ENCODE data around the gene PPP1R17.

The PPP1R17 gene

DNA sequence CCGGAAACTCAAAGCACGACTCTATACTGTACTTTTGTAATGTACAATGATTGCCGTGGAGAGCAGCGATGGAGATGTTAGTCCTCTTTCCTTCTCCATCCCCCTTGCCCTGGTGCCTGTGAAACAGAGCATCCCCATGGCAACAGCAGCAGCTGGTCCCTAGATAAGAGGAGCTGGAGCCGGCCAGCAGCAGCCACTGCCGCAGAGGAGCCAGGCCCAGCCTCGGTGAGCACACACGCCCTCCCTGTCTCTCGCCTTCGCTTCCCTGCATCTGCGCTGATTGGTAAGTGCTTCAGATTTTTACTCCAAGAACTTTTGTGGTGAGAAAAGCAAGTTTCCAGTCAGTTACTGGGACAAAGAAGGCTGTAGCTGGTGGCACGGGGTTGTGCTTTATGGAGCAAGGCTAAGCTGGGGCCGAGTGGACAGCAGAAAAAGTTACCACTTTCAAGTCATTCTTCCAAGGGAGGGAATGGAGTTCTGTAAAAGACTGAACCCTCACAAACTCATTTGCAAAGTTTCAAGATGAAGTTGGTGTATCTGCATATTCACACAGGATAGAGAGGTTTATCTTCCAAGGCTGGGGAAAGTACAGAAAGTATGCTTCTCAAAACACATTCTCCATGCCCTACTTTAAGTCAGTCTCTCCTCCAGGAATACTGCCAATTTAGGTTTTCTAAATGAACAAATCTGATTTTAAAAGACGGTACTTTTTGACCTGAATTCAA is at the start of gene PPP1R17:
Gene PPP1R17 (plus strand): TSS at position 192 of the 725 bp plus-strand sequence. CDS start 5,227 bp downstream, outside the sequence.
- DNase-seq (ENCODE audit: low read depth) = no peak

DNA sequence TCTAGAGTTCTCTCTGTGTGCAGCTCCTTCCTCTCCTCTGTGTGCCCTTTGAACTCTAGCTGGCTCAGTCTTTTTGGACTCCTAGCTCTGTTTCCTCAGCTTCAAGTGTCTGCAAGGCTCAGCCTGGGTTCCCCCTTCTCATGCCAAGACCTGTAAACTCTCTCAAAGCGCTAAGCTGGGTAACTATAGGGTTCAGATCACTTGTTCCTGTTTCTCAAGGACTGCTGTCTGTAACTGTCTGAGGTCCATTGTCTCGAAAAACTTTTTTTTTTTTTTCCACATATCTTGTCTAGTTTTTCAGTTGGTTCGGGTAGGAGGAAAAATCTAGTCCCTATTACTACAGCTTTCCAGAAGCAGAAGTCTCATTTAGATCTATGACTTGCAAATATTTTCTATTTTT is 46.6 kb upstream of the PPP1R17 start:
- DNase-seq (ENCODE audit: low read depth) = no peak

DNA sequence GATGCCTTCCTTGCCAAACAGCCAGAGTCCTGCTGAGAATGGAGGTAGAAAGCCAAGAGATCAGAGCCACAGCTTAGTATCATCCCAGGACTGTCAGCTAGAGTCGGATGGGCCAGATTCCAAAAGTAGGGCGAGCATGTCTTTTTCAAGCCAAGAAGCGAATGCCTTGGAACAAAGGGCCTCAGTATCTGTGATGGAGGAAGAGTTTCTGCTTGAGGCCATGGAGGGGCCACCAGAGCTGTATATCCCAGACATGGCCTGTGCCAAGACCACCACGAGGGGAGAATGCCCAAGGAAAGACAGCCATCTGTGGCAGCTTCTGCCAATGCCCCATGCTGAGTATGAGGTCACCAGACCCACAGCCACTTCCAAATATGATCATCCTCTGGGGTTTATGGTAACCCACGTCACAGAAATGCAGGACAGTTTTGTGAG is 44.3 kb upstream of the PPP1R17 start:
- DNase-seq (ENCODE audit: low read depth) = no peak

DNA sequence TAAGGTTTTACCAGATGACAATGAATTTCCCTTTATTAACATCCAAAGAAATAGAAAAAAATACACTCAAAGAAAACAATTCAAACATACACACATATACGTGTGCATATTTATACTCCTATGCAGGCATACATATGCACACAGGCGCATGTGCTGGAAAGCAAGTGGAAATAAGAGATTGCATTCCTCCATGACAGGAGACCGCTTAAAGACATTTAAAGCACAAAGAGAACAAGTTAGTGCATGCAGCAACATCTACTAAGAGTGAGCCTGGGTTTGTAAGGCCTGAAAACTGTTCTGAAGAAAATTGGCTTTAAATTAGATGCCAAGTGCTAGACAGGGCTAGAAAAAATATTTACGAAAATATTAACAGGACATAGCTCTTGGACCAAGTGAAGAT is 40.1 kb upstream of the PPP1R17 start:
- no peak for DNase-seq (ENCODE audit: low read depth)

DNA sequence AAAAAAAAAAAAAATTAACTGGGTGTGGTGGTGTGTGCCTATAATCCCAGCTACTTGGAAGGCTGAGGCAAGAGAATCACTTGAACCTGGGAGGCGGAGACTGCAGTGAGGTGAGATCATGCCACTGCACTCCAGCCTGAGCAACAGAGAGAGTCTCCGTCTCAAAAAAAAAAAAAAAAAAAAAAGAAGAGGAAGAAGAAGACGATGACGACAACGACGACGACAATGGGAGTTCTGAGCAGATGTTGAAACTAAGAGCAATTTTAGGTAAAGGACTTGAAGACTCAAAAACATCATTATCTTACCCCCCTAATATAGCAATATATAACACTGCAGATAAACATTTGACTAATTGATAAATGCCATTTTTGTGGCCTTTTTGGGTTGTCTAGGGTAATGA is 39.5 kb upstream of the PPP1R17 start:
- DNase-seq (ENCODE audit: low read depth) = no peak

DNA sequence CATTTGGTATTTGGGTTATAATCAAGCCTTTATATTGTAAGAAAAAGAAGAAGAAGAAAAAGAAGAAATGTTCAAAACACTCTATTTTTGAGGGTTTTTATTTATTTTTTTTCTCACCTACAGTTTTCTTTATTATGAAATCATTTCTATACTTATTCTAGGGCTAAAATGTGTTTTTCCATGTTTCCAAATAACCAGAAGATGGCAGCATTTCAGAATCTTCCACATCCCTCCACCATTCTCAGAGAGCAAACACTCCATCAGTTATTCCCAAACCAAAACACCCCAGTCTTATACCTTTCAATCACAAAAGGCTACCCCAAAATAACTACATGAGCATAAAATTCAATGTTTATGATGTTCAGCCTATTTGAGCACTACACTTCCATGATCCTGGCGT is 38.7 kb upstream of the PPP1R17 start:
- DNase-seq (ENCODE audit: low read depth) = no peak

DNA sequence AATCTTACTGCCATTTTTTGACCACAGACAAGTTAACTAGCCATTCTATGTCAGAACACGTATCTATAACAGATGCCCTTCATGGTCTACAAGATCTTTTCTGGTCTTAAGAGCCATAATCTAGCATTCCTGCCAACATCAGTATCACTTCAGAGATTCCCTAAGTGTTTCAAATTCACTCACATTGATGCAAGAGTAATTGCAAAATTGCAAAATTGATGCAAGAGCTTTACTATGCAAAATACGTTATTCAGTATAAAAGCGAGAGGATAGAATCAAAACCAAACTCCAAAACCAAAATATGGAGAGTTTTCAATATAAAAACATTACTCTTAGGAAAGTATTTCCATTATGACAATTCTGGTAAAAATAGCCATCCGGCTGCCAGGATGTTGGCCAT is 38.1 kb upstream of the PPP1R17 start:
- no peak for DNase-seq (ENCODE audit: low read depth)

DNA sequence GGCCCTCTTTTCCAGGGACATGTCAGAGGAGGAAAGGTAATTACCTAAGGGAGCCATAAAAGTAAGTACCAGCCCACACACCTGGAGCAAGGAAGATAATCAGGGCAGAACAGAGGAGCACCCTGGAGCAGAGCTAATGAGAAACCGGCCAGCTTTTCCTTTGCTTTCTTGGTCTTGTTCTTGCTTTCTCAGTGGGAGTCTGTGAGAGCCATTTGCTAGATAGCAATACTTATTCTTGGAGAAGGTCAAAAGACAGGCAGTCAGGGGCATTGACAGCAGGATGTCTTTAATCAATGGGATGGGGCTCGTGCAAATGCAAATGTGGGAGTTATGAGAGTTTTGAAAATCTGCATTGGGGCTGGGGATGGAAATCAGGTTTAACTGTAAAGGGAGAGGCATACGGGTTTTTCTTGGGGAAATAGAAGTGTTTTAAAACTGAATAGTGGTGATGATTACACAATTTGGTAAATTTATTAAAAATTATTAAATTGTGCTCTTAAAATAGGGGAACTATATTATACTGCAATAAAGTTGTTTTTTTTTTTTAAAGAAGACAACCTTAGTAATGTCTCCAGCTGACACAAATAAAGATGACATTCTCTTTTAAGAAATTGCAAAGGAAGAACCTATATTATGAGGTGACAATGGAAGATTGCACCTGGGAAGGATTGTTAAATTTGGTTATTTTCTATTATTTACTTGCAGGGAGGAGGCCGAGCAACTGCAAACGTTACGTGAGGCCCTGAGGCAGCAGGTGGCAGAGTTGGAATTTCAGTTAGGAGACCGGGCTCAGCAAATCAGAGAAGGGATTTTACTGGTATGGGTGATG is 35.6 kb upstream of the PPP1R17 start:
- no peak for DNase-seq (ENCODE audit: low read depth)

DNA sequence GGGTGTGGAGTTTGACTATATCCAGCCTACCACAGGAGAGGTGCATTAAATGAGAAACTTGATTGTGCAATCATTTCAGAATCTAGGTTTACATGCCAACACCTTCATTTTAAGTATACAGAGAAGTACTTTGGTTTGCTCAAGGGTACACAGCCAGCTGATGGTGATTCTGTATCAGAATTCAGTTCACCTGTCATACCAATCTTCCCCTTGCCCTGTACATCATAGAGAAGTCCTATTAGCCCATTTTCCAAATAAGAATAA is 35.0 kb upstream of the PPP1R17 start:
- no peak for DNase-seq (ENCODE audit: low read depth)

DNA sequence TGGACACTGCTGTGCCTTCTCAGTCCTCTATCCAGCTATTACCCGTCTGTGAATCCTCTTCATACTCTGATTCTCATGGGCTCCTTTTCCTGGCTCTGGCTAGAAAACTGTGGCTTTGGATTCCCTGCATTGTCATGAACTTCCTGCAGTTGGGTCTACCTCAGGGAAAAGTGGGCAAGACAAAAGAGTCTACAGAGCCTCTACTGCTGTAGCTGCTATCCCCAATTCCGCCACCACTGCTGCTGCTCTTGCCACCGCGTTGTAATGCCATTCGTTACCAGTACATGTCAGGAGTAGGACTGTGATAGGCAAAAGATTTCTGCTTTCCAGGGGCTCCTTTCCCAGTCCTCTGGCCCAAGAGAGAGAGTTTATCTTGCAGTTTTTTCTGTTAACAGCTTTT is 23.9 kb upstream of the PPP1R17 start:
- DNase-seq (ENCODE audit: low read depth) = no peak

DNA sequence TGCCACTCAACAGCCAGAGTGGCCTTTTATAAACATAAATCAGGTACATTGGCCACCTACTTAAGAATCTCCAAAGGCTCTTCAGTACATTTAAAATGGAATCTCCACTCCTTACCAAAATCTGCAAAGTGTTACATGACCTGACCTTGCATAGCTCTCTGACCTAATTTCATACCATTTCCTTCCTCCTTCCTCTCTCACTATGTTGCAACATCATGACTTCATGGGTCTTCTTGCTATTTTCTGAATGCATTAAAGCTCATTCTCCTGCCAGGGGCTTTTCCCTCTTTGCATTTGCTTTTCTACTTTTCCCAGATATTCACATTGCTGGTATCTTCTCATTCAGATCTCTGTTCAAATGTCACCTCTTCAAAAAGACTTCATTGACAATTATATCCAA is 22.1 kb upstream of the PPP1R17 start:
- DNase-seq (ENCODE audit: low read depth) = no peak

DNA sequence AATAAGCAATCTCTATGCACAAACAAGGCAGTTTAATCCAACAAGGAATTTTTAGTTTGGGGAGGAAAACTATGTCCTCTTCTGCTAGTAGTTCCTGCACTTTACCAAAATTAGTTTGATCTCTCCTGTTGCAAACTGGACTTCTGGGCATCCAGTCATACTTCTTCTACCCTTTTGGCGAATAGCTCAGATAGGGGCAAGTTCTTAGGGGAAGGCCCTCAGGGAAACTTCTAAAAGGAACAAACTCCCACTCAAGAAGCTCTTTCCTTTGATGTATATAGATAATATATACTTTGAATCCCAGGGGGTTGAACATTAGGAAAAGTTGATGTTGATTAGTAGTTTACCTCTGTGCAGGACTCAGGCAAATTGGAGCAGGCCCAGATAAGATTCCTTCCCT is 21.5 kb upstream of the PPP1R17 start:
- no peak for DNase-seq (ENCODE audit: low read depth)

DNA sequence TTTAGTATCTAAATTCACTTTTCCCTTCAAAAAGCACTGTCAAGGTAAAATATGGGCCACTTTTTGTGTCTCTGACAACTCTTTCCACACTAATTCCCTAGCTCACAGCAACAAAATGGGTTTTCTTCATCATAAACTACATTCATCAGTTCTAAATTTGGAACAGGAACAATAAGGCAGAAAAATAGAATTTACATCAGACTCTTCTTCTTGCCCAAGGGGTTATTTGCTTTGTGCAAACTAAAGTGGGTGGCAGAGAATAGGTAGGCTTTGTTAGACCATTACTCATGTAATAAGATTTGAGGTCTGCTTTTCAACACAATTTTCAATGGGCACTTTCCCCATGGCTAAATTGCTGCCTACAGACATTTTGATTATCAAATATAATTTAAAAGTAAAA is 17.6 kb upstream of the PPP1R17 start:
- no peak for DNase-seq (ENCODE audit: low read depth)

DNA sequence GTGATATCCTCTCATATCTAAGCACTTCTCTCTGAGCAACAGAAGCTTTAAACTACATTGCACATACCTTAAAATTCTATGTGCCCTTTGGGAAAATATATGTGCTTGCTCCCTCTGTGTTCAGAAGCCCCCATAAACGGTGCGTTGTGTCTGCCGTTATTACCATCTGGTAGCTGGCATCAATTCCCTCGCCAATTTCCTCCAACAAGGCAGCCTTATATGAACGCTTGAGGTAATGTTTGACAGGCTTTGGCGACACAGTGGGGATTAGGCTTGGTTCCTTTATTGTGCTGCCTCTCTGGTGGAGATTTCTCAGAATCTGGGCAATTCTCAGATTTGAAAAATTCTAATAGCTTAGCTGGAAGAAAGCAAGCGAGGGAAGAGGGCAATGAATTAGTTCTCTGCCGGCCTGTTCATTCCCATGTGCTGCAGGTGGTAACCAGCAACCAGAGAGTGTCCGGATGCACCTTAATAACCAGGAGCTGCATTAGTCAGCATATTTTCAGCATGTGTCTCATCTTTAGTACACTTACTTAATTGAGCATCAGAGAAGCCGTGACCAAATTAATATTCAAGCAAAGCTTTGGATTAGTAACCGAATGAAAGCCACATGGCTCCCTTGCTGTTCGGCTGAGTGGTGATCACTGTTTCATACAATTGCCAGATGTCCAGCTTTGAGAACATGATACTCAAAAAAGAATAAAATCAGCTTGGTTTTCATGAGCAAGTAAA is 7.3 kb upstream of the PPP1R17 start:
- DNase-seq (ENCODE audit: low read depth) = no peak

DNA sequence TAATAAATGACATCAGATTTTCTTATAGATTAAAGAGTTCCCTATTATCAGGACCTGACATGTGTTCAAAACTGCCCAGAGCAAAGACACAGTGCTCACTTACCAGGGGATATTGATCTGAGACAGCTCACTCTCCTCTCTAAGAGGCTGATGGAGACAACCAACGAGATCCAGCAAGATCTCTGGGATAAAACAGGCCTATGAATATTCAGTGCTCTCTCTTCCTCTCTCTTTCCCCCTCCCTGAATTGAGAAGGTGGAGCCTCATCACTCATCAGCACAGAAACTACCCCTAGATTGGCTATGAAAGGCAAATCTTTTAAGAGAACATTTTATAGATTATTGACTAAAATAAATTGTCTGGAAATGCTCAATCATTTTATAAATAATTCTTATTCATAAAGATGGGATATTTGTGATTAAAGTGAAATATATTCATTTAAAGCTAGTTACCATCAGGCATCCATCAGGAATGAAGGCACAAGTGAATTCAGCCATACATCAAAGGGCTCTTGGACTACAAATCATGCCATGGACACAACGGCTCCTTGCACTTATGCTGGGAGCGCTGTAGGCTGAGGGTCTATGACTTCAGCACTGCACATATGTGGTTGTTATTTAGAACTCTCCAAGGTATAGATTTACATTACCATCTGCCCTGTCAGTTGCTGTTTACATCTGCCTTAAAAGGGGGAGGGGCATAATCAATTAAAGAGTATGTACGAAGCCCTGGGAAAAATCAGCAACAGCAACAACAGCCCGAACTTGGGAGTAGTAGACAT is 3.4 kb upstream of the PPP1R17 start:
- DNase-seq (ENCODE audit: low read depth) = no peak

DNA sequence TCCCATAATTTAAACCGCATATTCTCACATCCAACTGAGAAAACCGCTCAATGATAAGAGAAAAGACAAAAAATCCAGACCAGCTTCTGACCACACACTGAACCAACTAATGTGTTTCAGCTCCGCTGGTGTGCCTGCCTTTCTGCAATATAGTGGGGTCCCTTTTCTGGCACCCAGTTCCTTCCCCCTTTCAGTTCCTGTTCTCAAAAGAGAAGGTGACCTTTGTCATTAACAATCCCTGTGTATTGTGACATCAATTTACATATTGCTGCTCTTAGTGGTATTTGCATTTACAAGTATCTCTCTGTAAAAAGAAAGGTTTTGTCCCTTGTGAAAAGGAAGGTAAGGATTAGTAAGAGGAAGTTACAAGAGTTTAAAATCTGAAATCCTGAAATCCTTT is 1.4 kb downstream of the PPP1R17 start:
- DNase-seq (ENCODE audit: low read depth) = no peak

DNA sequence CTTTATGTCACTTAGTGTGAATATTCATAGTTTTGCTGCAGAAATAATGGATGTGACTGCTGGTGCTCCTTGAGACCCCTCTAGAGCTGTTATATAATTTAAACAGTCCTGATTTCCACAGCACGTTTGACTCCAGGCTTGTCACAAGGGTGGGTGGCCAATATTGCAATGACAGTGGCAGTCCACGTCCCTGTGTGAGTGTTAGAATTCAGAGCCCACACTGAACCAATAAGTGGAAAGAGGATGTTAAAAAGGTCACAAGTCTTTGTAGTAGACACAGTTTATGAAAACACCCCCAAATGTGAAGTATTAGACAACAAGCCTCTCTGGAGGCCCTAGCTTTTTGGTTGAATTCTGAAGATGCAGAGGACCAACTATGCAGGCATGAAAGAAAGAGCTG is 2.0 kb downstream of the PPP1R17 start:
- no peak for DNase-seq (ENCODE audit: low read depth)

DNA sequence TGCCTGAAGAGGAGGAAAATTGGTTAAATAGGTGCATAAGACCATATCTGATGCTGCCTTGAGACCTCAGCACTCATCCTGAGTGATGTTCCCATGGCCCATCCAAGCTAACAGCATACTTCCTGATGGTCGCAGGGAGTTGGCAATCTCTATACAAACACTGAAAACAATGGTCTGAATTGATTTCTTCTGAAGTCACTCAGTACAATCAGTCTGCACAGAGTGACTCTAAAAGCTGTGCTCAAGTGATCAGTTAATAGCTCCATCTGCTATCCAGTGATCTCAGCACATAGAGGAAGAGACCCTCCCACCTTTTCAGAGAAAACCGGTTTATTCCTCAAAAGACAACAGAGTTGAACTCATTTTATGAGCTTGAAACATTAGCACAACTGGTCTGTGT is 3.9 kb downstream of the PPP1R17 start:
- no peak for DNase-seq (ENCODE audit: low read depth)

DNA sequence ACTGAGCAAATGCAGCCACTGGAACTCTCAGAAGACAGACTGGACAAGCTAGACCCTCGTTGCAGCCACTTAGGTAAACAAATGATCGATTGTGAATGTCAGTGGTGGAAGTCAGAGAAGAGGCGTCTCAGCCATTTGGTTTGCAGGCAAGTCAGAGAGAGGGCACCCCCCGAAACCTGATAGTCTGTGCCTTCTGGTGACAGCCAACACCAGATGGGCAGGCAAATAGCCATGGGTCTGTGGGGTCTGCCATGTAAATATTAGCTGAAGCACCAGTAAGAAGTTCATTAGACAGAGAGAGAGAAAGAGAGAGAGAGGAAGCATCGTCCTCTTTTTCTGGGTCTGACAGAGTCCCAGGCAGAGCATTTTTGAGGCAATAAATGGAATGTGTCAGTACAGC is 5.4 kb downstream of the PPP1R17 start:
- no peak for DNase-seq (ENCODE audit: low read depth)

DNA sequence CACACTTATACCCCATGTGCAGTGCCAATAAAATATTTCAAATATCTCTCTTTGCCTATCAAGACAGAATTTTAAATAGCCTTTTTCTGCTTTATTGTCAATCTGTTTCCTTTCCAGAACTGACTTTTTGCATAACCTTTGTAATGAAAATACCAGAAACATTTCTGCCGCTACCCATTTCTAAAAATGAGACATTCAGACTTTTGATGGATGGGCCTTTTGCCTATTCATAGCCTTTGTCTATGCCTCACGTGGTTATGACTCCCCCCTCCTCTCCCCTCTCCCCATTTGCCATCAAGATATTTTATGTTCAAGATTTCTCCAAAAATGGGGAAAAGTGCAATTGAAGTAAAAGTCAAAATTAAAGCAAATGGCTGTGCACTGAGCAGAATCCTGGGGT is 5.9 kb downstream of the PPP1R17 start:
- DNase-seq (ENCODE audit: low read depth) = no peak

DNA sequence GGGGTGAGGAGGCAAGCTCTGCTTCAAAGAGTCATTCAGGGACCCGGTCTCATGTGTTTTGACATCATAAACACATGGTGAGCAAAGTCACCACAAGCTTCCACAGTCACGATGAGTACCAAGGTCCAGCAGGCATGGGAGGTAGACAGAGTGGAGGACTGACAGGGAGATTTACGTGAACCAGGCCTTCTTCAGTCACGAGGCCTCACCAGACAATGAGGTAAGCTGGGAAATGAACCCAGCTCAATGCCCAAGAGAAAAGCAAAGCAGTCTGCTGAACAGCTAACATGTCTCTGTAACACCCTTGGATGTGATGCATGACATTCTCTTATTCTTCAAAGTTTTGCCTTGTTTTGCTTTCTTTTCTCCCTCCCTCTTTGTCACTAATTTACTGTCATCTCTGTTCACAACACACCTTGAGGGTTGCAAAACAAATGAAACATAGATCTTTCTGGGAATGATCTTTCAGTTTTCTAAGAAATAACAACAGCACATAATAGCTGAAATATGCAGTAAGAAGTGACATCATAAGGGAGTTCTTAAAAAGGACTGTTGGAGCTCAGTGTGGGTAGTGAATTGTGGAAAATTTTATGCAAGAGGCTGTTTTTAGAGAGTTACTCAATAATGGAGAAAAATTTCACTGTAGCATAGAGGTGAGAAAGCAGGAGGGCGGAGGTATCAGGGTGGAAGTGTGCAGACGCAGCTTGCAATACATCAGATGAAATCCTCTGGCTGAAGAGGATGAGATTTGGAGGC is 9.0 kb downstream of the PPP1R17 start:
- peak; percentile 2 for DNase-seq (ENCODE audit: low read depth)

DNA sequence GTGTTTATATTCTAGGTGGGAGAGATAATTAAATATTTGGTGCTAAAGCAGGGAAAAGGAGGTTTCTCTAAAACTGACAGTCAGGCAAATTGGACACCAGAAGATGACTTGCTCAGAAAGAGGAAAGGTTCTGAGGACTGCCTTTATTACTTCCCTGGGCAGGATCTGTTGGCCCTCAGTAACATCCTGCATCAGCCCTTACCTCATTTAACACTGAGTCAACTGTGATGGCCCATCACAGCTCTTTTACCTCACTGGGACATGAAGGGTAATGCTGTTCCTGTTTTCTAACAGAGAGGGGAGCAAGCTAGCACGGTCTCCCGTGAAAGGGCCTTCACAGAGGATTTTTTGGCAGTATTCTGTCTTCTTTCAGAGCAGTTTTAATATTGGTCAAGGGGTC is 12.0 kb downstream of the PPP1R17 start:
- DNase-seq (ENCODE audit: low read depth) = no peak

All from GM04503 (cell line).